SK-N-MC (cell line): ENCODE measurements around the gene IGLL5.

Experiments used
- EZH2 ChIP-seq: fragments of 200-600 bp; sonication (generic); IDR thresholded peaks from one replicate; pipeline ENCODE4 v1.6.1; 2017; ENCODE audit warnings: antibody characterized with exemption
- FOXP2 ChIP-seq: optimal IDR thresholded peaks from 2 replicates; pipeline ENCODE3; 2011; ENCODE audit warnings: mild to moderate bottlenecking, moderate library complexity; ENCODE audit not compliant: insufficient read depth; ENCODE audit errors: extremely low read length, control extremely low read depth
- POLR2AphosphoS5 ChIP-seq: IDR thresholded peaks from 2 replicates; pipeline ENCODE4 v1.6.1; 2012; ENCODE audit warnings: mild to moderate bottlenecking, low read depth, low read length, borderline replicate concordance

GRCh38 chr22:22935056-22935545 is 47.5 kb downstream of the IGLL5 start:
- TF ChIP-seq POLR2AphosphoS5 (no peak), EZH2 (no peak), FOXP2 (no peak)
